ENCODE results near the gene FAM131A.

FAM131A gene

DNA sequence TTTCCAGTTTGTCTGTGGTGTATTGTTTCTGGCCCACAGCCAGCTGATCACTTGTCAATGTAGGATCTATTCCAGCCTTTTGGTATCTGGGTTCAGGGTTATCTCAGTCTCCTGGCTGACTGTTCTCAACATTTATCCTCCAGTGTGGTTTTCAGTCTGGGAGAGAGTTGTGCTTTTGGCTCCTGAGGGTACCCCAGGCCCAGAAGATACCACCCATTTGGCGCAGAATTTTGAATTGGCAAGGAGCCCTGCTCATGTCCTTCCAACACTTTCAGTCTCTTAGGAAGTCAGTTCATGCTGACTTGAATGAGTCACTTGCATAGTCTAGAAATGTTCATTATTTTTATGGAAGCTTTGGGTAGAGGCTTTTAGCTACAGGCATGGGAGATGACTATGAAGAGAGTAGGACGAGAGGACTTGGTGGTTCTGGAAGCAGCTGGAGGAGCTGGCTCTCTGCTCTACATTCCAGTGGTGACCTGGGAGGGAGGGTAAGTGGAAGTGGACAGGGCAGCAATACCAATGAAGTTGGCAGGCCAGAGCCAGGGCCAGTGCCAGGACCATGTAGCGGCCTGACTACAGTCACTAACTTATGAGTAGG is 31.3 kb downstream of the FAM131A start:
- TF ChIP-seq POU2F2 (IDR thresholded peaks at IDR 0.05; ENCODE audit: low read depth, low read length) (no peak), SPI1 (IDR thresholded peaks at IDR 0.05; ENCODE audit: low read depth, low read length) (no peak), POLR2A (IDR thresholded peaks at IDR 0.05; ENCODE audit: low read depth, low read length) (no peak), PAX5 (IDR thresholded peaks at IDR 0.05; ENCODE audit: insufficient read depth, low read length, severe bottlenecking) (no peak), POLR2AphosphoS5 (IDR thresholded peaks at IDR 0.05; ENCODE audit: low read depth, low read length) (no peak), TAF1 (IDR thresholded peaks at IDR 0.05; ENCODE audit: low read depth, low read length) (no peak)
- FAIRE-seq (no peak), DNase-seq (ENCODE audit: insufficient read length, low spot score) (no peak)

DNA sequence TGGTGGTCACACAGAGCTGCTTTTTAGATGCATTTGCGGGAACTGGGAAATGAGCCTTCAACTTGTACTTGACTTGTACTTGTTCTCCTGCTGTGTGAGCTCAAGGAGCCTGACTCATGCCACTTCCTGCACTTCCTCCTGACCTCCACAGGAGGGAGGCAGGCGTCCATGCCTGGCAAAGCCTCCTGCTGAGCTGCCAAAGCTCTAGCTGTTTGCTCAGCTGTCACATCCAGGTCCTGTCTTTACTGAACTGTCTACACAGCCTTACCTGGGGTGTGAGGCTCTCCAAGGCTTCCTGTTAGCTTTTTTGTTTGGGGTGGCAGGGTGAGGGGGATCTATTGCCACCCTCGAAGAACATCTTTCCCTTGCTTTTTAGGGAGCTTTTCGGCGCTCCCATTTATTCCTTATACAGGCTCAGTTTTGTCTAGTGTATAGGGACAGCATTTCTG is 34.2 kb downstream of the FAM131A start:
- peak; percentile 67 for TF ChIP-seq SPI1 (IDR thresholded peaks at IDR 0.05; ENCODE audit: low read depth, low read length)
- TF ChIP-seq TAF1 (IDR thresholded peaks at IDR 0.05; ENCODE audit: low read depth, low read length): no peak
- TF ChIP-seq PAX5 (IDR thresholded peaks at IDR 0.05; ENCODE audit: insufficient read depth, low read length, severe bottlenecking): no peak
- DNase-seq (ENCODE audit: insufficient read length, low spot score) (peak; percentile 73), FAIRE-seq (peak; percentile 83)

GRCh38 chr3:184372296-184372821 is 35.0 kb downstream of the FAM131A start:
- FAIRE-seq: no peak
- DNase-seq (ENCODE audit: insufficient read length, low spot score): no peak
- no peak for TF ChIP-seq POLR2AphosphoS5 (IDR thresholded peaks at IDR 0.05; ENCODE audit: low read depth, low read length)
- TF ChIP-seq PAX5 (IDR thresholded peaks at IDR 0.05; ENCODE audit: insufficient read depth, low read length, severe bottlenecking): no peak

DNA sequence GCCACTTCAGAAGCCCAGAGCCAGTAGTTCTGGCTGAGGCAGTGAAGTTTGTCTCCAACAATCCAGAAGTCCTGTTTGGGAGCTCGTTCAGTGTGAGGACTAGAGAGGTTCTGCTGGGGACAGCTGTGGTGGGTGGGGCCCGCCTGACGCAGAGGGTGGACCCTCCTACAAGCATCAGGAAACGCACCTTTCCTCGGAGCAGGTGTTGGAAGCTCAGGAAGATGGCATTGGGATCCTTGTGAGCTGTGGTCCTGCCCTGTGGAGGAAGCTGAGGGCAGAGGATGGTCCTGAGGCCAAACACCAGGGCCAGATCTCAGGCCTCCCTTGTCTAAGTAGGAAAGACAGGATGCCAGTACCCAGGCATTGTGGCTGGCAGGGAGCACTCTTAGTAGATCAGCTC is 35.5 kb downstream of the FAM131A start:
- FAIRE-seq: no peak
- TF ChIP-seq POLR2A (IDR thresholded peaks at IDR 0.05; ENCODE audit: low read depth, low read length) (no peak), TAF1 (IDR thresholded peaks at IDR 0.05; ENCODE audit: low read depth, low read length) (no peak), PAX5 (IDR thresholded peaks at IDR 0.05; ENCODE audit: insufficient read depth, low read length, severe bottlenecking) (no peak), SPI1 (IDR thresholded peaks at IDR 0.05; ENCODE audit: low read depth, low read length) (no peak), POLR2AphosphoS5 (IDR thresholded peaks at IDR 0.05; ENCODE audit: low read depth, low read length) (no peak), POU2F2 (IDR thresholded peaks at IDR 0.05; ENCODE audit: low read depth, low read length) (no peak)
- DNase-seq (ENCODE audit: insufficient read length, low spot score): no peak

GRCh38 chr3:184373422-184373821 is 36.0 kb downstream of the FAM131A start:
- TF ChIP-seq PAX5 (IDR thresholded peaks at IDR 0.05; ENCODE audit: insufficient read depth, low read length, severe bottlenecking) (no peak), TAF1 (IDR thresholded peaks at IDR 0.05; ENCODE audit: low read depth, low read length) (no peak), SPI1 (IDR thresholded peaks at IDR 0.05; ENCODE audit: low read depth, low read length) (no peak), POLR2AphosphoS5 (IDR thresholded peaks at IDR 0.05; ENCODE audit: low read depth, low read length) (no peak), POLR2A (IDR thresholded peaks at IDR 0.05; ENCODE audit: low read depth, low read length) (no peak), POU2F2 (IDR thresholded peaks at IDR 0.05; ENCODE audit: low read depth, low read length) (no peak)
- FAIRE-seq (no peak), DNase-seq (ENCODE audit: insufficient read length, low spot score) (no peak)

DNA sequence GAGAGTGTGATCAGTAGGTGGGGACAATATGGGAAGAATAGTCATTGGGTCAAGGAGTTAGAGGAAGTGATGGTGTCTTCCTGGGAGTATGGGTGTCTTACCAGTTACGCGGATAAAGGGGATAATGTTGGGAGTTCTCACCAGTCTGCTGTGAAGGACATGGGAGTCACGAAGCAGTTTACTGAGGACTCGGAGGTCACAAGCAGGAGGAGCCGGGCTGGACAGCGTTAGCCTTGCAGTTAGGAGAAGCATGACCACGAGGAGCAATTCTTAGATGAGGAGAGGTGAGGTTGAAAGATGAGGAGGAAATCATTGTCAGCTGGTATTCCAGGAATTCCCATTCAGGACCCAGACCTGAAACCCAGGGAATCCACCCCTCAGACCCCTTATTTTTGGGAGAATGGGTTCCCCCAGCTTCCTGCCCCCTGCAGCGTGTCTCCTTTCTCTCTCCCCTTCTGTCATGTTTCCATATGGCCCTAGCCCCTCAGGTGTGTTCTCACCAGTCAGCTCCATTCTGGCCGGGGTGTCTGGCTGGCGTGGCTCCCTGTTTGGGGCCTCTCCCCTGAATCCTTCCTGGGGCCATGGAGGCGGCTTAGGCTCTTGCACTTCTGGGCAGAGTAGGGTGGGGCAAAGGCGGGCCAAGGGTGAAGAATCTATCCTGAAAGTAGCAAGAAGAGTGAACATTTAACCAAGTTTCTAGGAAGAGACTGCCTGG is 38.5 kb downstream of the FAM131A start:
- no peak for DNase-seq (ENCODE audit: insufficient read length, low spot score)
- TF ChIP-seq POLR2A (IDR thresholded peaks at IDR 0.05; ENCODE audit: low read depth, low read length): no peak
- no peak for TF ChIP-seq POU2F2 (IDR thresholded peaks at IDR 0.05; ENCODE audit: low read depth, low read length)
- no peak for TF ChIP-seq SPI1 (IDR thresholded peaks at IDR 0.05; ENCODE audit: low read depth, low read length)
- no peak for TF ChIP-seq POLR2AphosphoS5 (IDR thresholded peaks at IDR 0.05; ENCODE audit: low read depth, low read length)
- no peak for TF ChIP-seq PAX5 (IDR thresholded peaks at IDR 0.05; ENCODE audit: insufficient read depth, low read length, severe bottlenecking)
- TF ChIP-seq TAF1 (IDR thresholded peaks at IDR 0.05; ENCODE audit: low read depth, low read length): no peak
- FAIRE-seq: no peak

DNA sequence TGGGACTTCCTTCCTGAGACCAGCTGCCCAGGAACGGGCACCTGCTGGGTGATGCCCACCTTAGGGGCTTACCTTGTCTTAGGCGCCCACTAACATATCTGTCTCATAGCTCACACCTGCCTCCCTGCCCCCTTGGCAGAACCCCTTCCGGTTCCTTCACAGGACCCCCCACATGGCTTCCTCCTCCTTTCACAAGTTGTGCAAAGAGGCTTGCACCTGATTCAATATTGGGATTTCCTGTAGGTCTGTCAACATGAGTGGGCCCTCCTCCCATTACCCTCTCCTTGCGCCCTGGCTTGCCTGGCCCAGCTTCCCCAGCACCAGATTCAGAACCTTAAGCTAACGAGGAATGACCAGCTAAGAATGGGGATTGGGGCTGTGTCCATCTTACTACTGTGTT is 40.0 kb downstream of the FAM131A start:
- DNase-seq (ENCODE audit: insufficient read length, low spot score) (no peak), FAIRE-seq (no peak)
- TF ChIP-seq TAF1 (IDR thresholded peaks at IDR 0.05; ENCODE audit: low read depth, low read length): no peak

GRCh38 chr3:184377882-184378445 is 40.6 kb downstream of the FAM131A start, which contains the start of gene THPO:
THPO (minus strand) TSS chr3:184378207; CDS start chr3:184376259, 1,948 bp downstream.
- DNase-seq (ENCODE audit: insufficient read length, low spot score): no peak
- FAIRE-seq: no peak
- TF ChIP-seq POU2F2 (IDR thresholded peaks at IDR 0.05; ENCODE audit: low read depth, low read length): no peak
- TF ChIP-seq POLR2AphosphoS5 (IDR thresholded peaks at IDR 0.05; ENCODE audit: low read depth, low read length): no peak
- TF ChIP-seq PAX5 (IDR thresholded peaks at IDR 0.05; ENCODE audit: insufficient read depth, low read length, severe bottlenecking): no peak
- no peak for TF ChIP-seq POLR2A (IDR thresholded peaks at IDR 0.05; ENCODE audit: low read depth, low read length)
- no peak for TF ChIP-seq TAF1 (IDR thresholded peaks at IDR 0.05; ENCODE audit: low read depth, low read length)
- no peak for TF ChIP-seq SPI1 (IDR thresholded peaks at IDR 0.05; ENCODE audit: low read depth, low read length)

GRCh38 chr3:184378651-184379357 is 41.4 kb downstream of the FAM131A start:
- DNase-seq (ENCODE audit: insufficient read length, low spot score): no peak
- TF ChIP-seq PAX5 (IDR thresholded peaks at IDR 0.05; ENCODE audit: insufficient read depth, low read length, severe bottlenecking) (no peak), TAF1 (IDR thresholded peaks at IDR 0.05; ENCODE audit: low read depth, low read length) (no peak), POLR2A (IDR thresholded peaks at IDR 0.05; ENCODE audit: low read depth, low read length) (no peak), POLR2AphosphoS5 (IDR thresholded peaks at IDR 0.05; ENCODE audit: low read depth, low read length) (no peak), POU2F2 (IDR thresholded peaks at IDR 0.05; ENCODE audit: low read depth, low read length) (no peak), SPI1 (IDR thresholded peaks at IDR 0.05; ENCODE audit: low read depth, low read length) (no peak)
- FAIRE-seq: no peak

Measured in GM12891 (cell line).